Measurements from ENCODE around the gene INTS1.

Gene INTS1

GRCh38 chr7:1532456-1533254 lies 28.5 kb upstream of the INTS1 start:
- Histone ChIP-seq H3K4me1 (ENCODE audit: insufficient read depth, low read length, severe bottlenecking) (peaks cover 26% of the 10 kb centered on the region), H3K36me3 (ENCODE audit: insufficient read depth, low read length) (0 out of 2 replicates have a peak, but pooled peaks cover 1% of the 10 kb centered on the region), H4K20me1 (ENCODE audit: insufficient read depth, low read length) (no peaks in the 10 kb centered on the region)

GRCh38 chr7:1531979-1532455 lies 27.8 kb upstream of the INTS1 start:
- Histone ChIP-seq H3K4me1 (ENCODE audit: insufficient read depth, low read length, severe bottlenecking) (peaks cover 24% of the 10 kb centered on the region), H3K9me2 (ENCODE audit: low read depth, low read length) (no peaks in the 10 kb centered on the region), H3K27ac (ENCODE audit: low read depth, low read length, poor library complexity, severe bottlenecking) (peak overlapping the region; percentile 33), H3K27me3 (ENCODE audit: insufficient read depth, low read length) (no peaks in the 10 kb centered on the region), H3K4me3 (ENCODE audit: low read depth, low read length, poor library complexity, severe bottlenecking) (peak overlapping the region; percentile 83), H3K79me2 (ENCODE audit: insufficient read depth, low read length) (0 out of 2 replicates have a peak, but pooled peaks cover 8% of the 10 kb centered on the region), H3K36me3 (ENCODE audit: insufficient read depth, low read length) (no peaks in the 10 kb centered on the region), H4K20me1 (ENCODE audit: insufficient read depth, low read length) (no peaks in the 10 kb centered on the region), H3K9ac (ENCODE audit: low read length) (peak overlapping the region; percentile 79; the same call in 1 of the 2 replicates), H3K4me2 (ENCODE audit: low read length) (peak overlapping the region; percentile 85), H3F3A (ENCODE audit: insufficient read depth, low read length) (no peaks in the 10 kb centered on the region), H3K9me3 (ENCODE audit: low read length) (no peaks in the 10 kb centered on the region), H2AFZ (ENCODE audit: low read length) (no peak overlapping the region)
- no peak for TF ChIP-seq EZH2 (IDR thresholded peaks at IDR 0.05; ENCODE audit: borderline replicate concordance, low read length)

More at GRCh38 chr7:1532456-1533254, 28.5 kb upstream of the INTS1 start:
- peak overlapping the region; percentile 83 for H3K4me3 ChIP-seq (ENCODE audit: low read depth, low read length, poor library complexity, severe bottlenecking)
- H3K9me2 ChIP-seq (ENCODE audit: low read depth, low read length) = no peaks in the 10 kb centered on the region
- no peak overlapping the region for H2AFZ ChIP-seq (ENCODE audit: low read length)
- TF ChIP-seq CTCF (IDR thresholded peaks at IDR 0.05; ENCODE audit: low read length) = no peak
- TF ChIP-seq EZH2 (IDR thresholded peaks at IDR 0.05; ENCODE audit: borderline replicate concordance, low read length) = no peak
- no peaks in the 10 kb centered on the region for H3K27me3 ChIP-seq (ENCODE audit: insufficient read depth, low read length)
- peak overlapping the region; percentile 33 for H3K27ac ChIP-seq (ENCODE audit: low read depth, low read length, poor library complexity, severe bottlenecking)
- H3K9ac ChIP-seq (ENCODE audit: low read length) = peak overlapping the region; percentile 79; the same call in 1 of the 2 replicates
- H3F3A ChIP-seq (ENCODE audit: insufficient read depth, low read length) = no peaks in the 10 kb centered on the region
- H3K9me3 ChIP-seq (ENCODE audit: low read length) = no peaks in the 10 kb centered on the region
- 0 out of 2 replicates have a peak, but pooled peaks cover 8% of the 10 kb centered on the region for H3K79me2 ChIP-seq (ENCODE audit: insufficient read depth, low read length)
- H3K4me2 ChIP-seq (ENCODE audit: low read length) = peak overlapping the region; percentile 85

GRCh38 chr7:1531263-1531978 lies 27.2 kb upstream of the INTS1 start:
- 0 out of 2 replicates have a peak, but pooled peaks cover 8% of the 10 kb centered on the region for H3K79me2 ChIP-seq (ENCODE audit: insufficient read depth, low read length)
- peaks cover 24% of the 10 kb centered on the region for H3K4me1 ChIP-seq (ENCODE audit: insufficient read depth, low read length, severe bottlenecking)
- no peaks in the 10 kb centered on the region for H3K9me3 ChIP-seq (ENCODE audit: low read length)
- no peak overlapping the region for H2AFZ ChIP-seq (ENCODE audit: low read length)
- H3K4me3 ChIP-seq (ENCODE audit: low read depth, low read length, poor library complexity, severe bottlenecking) = peak overlapping the region; percentile 83
- H3F3A ChIP-seq (ENCODE audit: insufficient read depth, low read length) = no peaks in the 10 kb centered on the region
- H4K20me1 ChIP-seq (ENCODE audit: insufficient read depth, low read length) = no peaks in the 10 kb centered on the region
- peak overlapping the region; percentile 79 for H3K9ac ChIP-seq (ENCODE audit: low read length)
- TF ChIP-seq CTCF (IDR thresholded peaks at IDR 0.05; ENCODE audit: low read length) (no peak), EZH2 (IDR thresholded peaks at IDR 0.05; ENCODE audit: borderline replicate concordance, low read length) (no peak)
- peak overlapping the region; percentile 85 for H3K4me2 ChIP-seq (ENCODE audit: low read length)
- peak overlapping the region; percentile 10 for H3K27ac ChIP-seq (ENCODE audit: low read depth, low read length, poor library complexity, severe bottlenecking)
- no peaks in the 10 kb centered on the region for H3K36me3 ChIP-seq (ENCODE audit: insufficient read depth, low read length)
- no peaks in the 10 kb centered on the region for H3K27me3 ChIP-seq (ENCODE audit: insufficient read depth, low read length)
- no peaks in the 10 kb centered on the region for H3K9me2 ChIP-seq (ENCODE audit: low read depth, low read length)

All from OCI-LY1 (cell line).